Breast epithelium (tissue), 3 donors: ENCODE data around the gene SSBP4.

Experiments used
- POLR2A ChIP-seq: fragments of 450-650 bp; IDR thresholded peaks from one replicate; pipeline ENCODE4 v1.6.1; 2016; ENCODE audit warnings: antibody characterized with exemption, mild to moderate bottlenecking, moderate library complexity
- TF ChIP-seq, protein P1 (sequence below), 3 donors: fragments of 450-650 bp; IDR thresholded peaks; one replicate each; pipeline ENCODE4 v1.5.1; 2016 to 2017; ENCODE audit warnings: antibody characterized with exemption in 3 of 3, mild to moderate bottlenecking in 3 of 3, moderate library complexity in 3 of 3

GRCh38 chr19:18408053-18408476, 11.1 kb upstream of the SSBP4 start:
- TF ChIP-seq, protein P1, sequence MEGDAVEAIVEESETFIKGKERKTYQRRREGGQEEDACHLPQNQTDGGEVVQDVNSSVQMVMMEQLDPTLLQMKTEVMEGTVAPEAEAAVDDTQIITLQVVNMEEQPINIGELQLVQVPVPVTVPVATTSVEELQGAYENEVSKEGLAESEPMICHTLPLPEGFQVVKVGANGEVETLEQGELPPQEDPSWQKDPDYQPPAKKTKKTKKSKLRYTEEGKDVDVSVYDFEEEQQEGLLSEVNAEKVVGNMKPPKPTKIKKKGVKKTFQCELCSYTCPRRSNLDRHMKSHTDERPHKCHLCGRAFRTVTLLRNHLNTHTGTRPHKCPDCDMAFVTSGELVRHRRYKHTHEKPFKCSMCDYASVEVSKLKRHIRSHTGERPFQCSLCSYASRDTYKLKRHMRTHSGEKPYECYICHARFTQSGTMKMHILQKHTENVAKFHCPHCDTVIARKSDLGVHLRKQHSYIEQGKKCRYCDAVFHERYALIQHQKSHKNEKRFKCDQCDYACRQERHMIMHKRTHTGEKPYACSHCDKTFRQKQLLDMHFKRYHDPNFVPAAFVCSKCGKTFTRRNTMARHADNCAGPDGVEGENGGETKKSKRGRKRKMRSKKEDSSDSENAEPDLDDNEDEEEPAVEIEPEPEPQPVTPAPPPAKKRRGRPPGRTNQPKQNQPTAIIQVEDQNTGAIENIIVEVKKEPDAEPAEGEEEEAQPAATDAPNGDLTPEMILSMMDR (IDR thresholded peaks at IDR 0.05): peak in 1 of 3 donors; percentile 17
- TF ChIP-seq POLR2A: no peak
